ENCODE data around the gene KCNK1. TPM values are rescaled to one million over a fixed set of nuclear protein-coding genes. Genes with fewer than 3 reads are reported as not detected.

The KCNK1 gene
- polyA plus RNA-seq, 1 donor from 2014 or later: 1.8 TPM

DNA sequence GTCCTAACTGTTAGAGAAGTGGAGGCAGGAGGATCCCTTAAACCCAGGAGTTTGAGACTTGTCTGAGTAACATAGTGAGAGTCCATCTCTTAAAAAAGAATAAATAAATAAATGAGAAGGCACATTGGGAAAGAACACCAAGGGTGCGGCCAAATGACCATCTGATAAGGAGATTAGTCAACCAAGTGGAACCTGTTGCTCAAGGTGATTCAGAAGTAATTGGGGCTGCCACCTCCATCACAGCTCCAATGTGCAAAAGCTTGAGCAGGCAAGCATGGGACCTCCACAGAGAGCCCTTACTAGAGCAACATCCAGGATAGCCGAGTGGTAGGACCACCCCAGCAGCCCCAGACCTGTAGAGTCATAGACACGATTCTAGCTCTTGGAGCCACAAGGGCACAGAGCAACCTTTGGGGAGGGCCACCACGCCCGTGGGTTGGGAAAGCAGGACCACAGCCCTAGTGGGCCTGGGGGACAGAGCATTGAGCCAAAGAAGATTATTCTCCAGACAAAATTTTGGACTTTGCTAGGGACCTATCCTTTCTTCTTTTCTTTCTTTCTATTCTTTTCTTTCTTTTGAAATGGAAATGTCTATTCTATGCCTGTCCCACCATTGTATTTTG lies 40.9 kb downstream of the KCNK1 start:
- H3K4me2 ChIP-seq (ENCODE audit: low read length): no peak overlapping the region
- TF ChIP-seq EP300 (conservative IDR thresholded peaks at IDR 0.05; ENCODE audit: poor library complexity, severe bottlenecking) (no peak), POLR2AphosphoS5 (IDR thresholded peaks at IDR 0.05) (no peak), RAD21 (conservative IDR thresholded peaks at IDR 0.05) (no peak), EZH2 (IDR thresholded peaks at IDR 0.05; ENCODE audit: borderline replicate concordance, insufficient read depth, low read length, poor library complexity, severe bottlenecking) (no peak), TAF1 (IDR thresholded peaks at IDR 0.05; ENCODE audit: low read depth) (no peak), MXI1 (conservative IDR thresholded peaks at IDR 0.05; ENCODE audit: poor library complexity, severe bottlenecking) (no peak), SMC3 (conservative IDR thresholded peaks at IDR 0.05; ENCODE audit: poor library complexity) (no peak)
- TF ChIP-seq, protein P1, sequence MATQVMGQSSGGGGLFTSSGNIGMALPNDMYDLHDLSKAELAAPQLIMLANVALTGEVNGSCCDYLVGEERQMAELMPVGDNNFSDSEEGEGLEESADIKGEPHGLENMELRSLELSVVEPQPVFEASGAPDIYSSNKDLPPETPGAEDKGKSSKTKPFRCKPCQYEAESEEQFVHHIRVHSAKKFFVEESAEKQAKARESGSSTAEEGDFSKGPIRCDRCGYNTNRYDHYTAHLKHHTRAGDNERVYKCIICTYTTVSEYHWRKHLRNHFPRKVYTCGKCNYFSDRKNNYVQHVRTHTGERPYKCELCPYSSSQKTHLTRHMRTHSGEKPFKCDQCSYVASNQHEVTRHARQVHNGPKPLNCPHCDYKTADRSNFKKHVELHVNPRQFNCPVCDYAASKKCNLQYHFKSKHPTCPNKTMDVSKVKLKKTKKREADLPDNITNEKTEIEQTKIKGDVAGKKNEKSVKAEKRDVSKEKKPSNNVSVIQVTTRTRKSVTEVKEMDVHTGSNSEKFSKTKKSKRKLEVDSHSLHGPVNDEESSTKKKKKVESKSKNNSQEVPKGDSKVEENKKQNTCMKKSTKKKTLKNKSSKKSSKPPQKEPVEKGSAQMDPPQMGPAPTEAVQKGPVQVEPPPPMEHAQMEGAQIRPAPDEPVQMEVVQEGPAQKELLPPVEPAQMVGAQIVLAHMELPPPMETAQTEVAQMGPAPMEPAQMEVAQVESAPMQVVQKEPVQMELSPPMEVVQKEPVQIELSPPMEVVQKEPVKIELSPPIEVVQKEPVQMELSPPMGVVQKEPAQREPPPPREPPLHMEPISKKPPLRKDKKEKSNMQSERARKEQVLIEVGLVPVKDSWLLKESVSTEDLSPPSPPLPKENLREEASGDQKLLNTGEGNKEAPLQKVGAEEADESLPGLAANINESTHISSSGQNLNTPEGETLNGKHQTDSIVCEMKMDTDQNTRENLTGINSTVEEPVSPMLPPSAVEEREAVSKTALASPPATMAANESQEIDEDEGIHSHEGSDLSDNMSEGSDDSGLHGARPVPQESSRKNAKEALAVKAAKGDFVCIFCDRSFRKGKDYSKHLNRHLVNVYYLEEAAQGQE (IDR thresholded peaks at IDR 0.05; ENCODE audit: borderline replicate concordance): no peak
- TF ChIP-seq, protein P2, sequence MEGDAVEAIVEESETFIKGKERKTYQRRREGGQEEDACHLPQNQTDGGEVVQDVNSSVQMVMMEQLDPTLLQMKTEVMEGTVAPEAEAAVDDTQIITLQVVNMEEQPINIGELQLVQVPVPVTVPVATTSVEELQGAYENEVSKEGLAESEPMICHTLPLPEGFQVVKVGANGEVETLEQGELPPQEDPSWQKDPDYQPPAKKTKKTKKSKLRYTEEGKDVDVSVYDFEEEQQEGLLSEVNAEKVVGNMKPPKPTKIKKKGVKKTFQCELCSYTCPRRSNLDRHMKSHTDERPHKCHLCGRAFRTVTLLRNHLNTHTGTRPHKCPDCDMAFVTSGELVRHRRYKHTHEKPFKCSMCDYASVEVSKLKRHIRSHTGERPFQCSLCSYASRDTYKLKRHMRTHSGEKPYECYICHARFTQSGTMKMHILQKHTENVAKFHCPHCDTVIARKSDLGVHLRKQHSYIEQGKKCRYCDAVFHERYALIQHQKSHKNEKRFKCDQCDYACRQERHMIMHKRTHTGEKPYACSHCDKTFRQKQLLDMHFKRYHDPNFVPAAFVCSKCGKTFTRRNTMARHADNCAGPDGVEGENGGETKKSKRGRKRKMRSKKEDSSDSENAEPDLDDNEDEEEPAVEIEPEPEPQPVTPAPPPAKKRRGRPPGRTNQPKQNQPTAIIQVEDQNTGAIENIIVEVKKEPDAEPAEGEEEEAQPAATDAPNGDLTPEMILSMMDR (IDR thresholded peaks at IDR 0.05; ENCODE audit: poor library complexity, severe bottlenecking): no peak
- H3K9me2 ChIP-seq (ENCODE audit: insufficient read depth, low read length): no peaks in the 10 kb centered on the region
- no peak overlapping the region for H3K4me3 ChIP-seq (ENCODE audit: low read length)
- H3K9ac ChIP-seq (ENCODE audit: low read length): no peak overlapping the region
- no peaks in the 10 kb centered on the region for H3K9me3 ChIP-seq (ENCODE audit: low read length)
- H4K20me1 ChIP-seq (ENCODE audit: insufficient read depth): no peaks in the 10 kb centered on the region
- no peaks in the 10 kb centered on the region for H3K36me3 ChIP-seq (ENCODE audit: insufficient read depth, low read length)
- no peaks in the 10 kb centered on the region for H3K27me3 ChIP-seq (ENCODE audit: insufficient read depth, low read depth, low read length)
- no peaks in the 10 kb centered on the region for H3K79me2 ChIP-seq (replicated peaks; ENCODE audit: insufficient read depth, low read length)
- no peak overlapping the region for H2AFZ ChIP-seq (ENCODE audit: low read depth, low read length)
- no peak overlapping the region for H3K27ac ChIP-seq (ENCODE audit: low read length)
- no peaks in the 10 kb centered on the region for H3F3A ChIP-seq (ENCODE audit: insufficient read depth, low read length, poor library complexity, severe bottlenecking)

DNA sequence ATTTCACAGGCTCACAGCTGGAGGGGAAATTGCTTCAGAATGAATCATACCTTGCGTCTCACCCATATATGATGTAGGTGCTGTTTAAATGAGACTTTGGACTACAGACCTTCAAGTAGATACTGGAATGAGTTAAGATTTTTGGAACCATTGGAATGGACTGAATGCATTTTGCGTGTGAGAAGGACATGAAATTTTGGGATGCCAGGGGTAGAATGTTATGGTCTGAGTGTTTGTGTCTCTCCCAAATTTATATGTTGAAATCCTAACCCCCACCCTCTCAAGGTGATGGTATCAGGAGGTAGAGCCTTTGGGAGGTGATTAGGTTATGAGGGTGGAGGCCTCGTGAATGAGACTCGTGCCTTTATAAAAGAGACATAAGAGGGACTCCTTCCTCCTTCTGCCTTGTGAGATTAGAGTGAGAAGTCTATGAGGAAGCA lies 41.4 kb downstream of the KCNK1 start:
- Histone ChIP-seq H2AFZ (ENCODE audit: low read depth, low read length) (no peak overlapping the region), H4K20me1 (ENCODE audit: insufficient read depth) (no peaks in the 10 kb centered on the region), H3K9me3 (ENCODE audit: low read length) (no peaks in the 10 kb centered on the region), H3K4me2 (ENCODE audit: low read length) (no peak overlapping the region), H3K4me3 (ENCODE audit: low read length) (no peak overlapping the region), H3K9ac (ENCODE audit: low read length) (no peak overlapping the region), H3K27ac (ENCODE audit: low read length) (no peak overlapping the region), H3K27me3 (ENCODE audit: insufficient read depth, low read depth, low read length) (no peaks in the 10 kb centered on the region), H3F3A (ENCODE audit: insufficient read depth, low read length, poor library complexity, severe bottlenecking) (no peaks in the 10 kb centered on the region), H3K36me3 (ENCODE audit: insufficient read depth, low read length) (no peaks in the 10 kb centered on the region), H3K79me2 (replicated peaks; ENCODE audit: insufficient read depth, low read length) (no peaks in the 10 kb centered on the region), H3K9me2 (ENCODE audit: insufficient read depth, low read length) (no peaks in the 10 kb centered on the region)
- TF ChIP-seq, protein P2 (IDR thresholded peaks at IDR 0.05; ENCODE audit: poor library complexity, severe bottlenecking): no peak
- TF ChIP-seq EP300 (conservative IDR thresholded peaks at IDR 0.05; ENCODE audit: poor library complexity, severe bottlenecking): no peak
- TF ChIP-seq MXI1 (conservative IDR thresholded peaks at IDR 0.05; ENCODE audit: poor library complexity, severe bottlenecking): no peak
- TF ChIP-seq, protein P1 (IDR thresholded peaks at IDR 0.05; ENCODE audit: borderline replicate concordance): no peak
- TF ChIP-seq RAD21 (conservative IDR thresholded peaks at IDR 0.05): no peak
- TF ChIP-seq EZH2 (IDR thresholded peaks at IDR 0.05; ENCODE audit: borderline replicate concordance, insufficient read depth, low read length, poor library complexity, severe bottlenecking): no peak
- no peak for TF ChIP-seq POLR2AphosphoS5 (IDR thresholded peaks at IDR 0.05)
